ENCODE data around the gene KIAA2012.

The KIAA2012 gene

GRCh38 chr2:202072737-202073401 lies at the start of gene KIAA2012:
TSS of gene KIAA2012 (plus strand) at chr2:202073255. CDS start at chr2:202073628, 373 bp downstream.
- DNase-seq: no peak

- no peak for DNase-seq
These were observed 49.2 kb upstream of the KIAA2012 start for GRCh38 chr2:202023904-202024266.

DNA sequence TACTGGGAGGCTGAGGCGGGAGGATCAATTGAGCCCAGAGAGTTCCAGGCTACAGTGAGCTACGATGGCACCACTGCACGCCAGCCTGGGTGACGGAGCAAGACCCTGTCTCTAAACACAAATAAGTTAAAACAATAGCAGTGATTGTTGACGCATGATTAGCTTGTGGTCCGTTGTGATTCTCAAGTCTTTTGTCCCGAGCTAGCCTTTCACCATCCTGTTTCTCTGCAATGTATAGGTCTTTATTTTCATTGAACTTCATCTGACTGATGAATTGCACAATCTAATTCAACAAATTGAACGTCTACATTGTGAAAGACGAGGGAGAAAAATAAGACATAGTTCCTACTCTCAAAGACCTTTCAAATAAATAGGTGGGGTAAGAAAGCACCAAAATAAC lies 48.2 kb upstream of the KIAA2012 start:
- no peak for DNase-seq

DNA sequence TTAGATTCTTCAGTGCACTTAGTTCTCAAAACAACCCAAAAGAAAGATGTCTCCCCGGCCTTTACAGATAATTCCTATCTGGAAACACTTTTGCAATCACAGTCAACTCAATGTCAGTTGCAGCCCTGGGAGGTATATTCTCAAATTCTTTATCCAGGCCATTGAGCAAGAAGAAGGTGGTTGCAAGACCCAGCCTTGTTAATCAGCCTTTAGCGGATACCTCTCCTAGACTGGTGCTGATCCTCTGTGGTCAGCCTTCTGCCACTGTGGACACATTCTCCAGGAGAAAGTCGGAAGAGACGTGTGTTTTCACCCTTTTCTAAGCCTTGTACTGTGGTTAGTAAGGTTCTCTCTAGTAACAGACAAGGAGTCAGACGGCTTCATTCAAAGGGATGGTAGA lies 47.2 kb upstream of the KIAA2012 start:
- no peak for DNase-seq

DNA sequence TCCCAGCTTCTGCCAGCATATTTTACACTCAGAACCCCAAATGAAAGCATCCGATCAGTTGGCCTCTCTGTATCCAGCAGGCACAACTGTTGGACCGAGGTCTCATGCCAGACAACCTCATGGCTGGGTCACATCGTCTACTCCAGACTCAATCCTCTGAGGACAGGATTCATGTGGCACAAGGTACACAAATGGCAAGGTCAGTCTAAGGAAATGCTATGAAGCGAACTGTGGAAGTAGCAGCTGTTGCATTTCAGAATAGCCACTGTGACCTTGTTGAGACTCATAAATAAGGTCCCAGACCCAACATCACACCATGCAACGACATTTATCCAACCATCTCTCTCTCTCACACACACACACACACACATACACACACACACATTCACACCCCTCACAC lies 46.5 kb upstream of the KIAA2012 start:
- DNase-seq: no peak

DNA sequence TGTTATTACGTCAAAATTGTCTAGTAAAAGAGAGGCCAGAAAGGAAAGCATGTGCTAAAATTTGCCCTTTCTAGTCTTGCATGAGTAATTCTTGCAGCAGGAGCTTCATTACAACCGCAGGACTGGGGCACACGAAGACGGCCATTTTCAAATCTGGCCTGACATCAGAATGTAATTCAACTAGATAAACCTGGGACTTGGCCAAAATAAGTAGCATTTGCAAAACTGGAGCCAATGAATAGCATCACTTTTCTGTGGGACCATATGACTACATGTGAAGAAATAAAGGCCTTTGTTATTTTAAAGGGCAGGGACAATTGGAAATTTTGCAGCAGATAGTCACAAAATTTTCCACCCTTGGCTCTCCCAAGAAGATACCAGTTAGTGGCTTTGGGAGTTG lies 42.4 kb upstream of the KIAA2012 start:
- DNase-seq: no peak

DNA sequence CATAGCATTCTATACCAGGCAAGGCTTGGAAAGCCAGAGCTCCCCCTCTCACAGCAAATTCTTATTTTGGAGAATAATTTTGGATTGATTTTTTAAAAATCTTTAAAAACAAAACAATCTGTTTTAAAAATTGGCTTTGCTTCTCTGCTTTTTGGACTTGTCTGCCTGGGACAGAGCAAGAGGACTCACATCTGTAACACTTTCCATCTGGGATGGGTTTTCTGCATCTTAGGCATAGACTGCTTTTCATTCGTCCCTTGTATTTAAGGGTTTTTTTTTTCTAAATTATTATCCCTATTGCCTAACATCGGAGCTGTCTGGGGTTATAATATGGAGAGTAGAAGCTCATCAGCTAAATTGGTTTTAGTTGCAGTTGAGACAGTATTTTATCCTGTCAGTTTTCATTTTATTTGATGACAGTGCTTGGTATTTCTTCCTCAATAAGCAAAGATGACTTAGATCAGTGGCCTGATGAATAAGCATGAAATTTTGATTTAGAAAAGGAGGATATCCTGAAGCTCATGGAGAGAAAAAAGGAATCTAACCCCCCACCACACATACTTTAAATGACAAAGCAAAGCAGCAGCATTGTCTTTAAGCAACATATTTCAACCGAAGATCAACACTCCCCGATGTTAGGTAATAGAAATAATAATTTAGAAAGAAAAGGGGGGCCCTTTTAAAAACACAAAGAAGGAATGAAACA lies 41.7 kb upstream of the KIAA2012 start:
- DNase-seq: no peak

DNA sequence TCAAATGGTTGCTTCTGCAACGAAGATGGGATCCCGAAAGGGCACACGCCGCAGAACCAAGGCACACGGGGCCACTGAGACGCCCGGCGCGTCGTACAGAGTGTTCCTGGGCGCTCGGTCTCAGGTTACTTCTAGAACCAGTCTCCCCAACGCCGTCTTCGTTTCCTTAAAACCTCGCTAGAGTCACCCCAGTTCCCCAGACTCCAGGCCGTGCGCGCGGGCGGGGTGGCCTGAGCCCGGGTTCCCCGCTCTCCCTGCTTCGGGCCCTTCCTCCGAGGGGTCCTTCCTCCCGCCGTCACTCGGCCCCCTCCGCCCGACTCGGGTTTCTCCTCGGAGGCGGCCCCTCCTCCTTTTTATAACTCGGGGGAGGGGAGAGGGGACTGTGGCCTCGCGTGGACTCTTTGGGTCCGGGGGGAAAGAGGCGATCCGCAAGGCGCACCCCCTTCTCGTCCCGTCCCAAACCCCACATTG lies 40.2 kb upstream of the KIAA2012 start:
- no peak for DNase-seq

DNA sequence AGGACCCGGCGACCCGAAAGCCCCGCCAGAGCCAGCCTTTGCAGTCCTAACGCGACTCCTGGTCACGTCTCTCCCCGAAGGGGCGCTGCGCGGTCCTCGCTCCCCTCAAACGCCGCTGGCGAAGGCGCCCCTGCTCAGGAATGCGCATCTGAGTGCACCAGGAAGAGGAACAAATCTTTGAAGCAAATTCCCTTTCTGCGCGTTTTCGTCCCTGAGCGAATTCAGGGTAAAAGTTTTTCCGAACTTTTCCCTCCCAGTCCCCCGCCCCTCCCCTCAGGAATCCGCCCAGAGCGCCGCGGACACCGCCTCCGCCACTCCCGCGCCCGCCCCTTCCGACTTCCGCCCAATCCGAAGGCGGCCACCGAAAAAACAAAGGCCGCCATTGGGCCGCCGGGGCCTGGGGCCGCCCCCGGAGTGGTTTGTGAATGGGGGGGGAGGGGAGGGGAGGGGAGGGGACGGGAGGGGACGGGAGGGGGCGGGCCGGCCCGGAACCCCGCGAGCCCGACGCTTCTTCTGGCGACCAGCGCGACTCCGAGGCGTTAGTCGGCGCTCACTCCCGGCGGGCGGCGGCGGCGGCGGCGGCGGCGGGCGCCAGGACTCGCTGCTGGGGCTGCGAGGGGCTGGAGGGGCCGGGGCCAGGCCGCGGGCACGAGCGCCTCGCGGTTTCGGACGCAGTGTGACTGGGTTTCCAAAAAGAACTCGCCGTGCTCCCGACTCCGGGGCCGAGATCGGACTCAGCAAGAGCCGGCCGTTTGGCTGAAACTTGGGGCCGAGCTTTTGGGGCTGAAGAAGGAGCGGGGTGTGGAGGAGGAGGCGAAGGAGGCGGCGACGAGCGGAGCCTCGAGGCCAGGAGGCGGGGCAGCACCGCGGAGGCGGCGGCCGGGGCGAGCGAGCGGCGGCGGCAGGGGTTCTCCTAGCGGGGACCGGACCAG lies 39.5 kb upstream of the KIAA2012 start, which contains the start of gene FZD7:
TSS of gene FZD7 (plus strand) at position 539 of the 932 bp plus-strand sequence. CDS start 793 bp downstream, outside the sequence.
- peak; percentile 25 to 26 for DNase-seq

DNA sequence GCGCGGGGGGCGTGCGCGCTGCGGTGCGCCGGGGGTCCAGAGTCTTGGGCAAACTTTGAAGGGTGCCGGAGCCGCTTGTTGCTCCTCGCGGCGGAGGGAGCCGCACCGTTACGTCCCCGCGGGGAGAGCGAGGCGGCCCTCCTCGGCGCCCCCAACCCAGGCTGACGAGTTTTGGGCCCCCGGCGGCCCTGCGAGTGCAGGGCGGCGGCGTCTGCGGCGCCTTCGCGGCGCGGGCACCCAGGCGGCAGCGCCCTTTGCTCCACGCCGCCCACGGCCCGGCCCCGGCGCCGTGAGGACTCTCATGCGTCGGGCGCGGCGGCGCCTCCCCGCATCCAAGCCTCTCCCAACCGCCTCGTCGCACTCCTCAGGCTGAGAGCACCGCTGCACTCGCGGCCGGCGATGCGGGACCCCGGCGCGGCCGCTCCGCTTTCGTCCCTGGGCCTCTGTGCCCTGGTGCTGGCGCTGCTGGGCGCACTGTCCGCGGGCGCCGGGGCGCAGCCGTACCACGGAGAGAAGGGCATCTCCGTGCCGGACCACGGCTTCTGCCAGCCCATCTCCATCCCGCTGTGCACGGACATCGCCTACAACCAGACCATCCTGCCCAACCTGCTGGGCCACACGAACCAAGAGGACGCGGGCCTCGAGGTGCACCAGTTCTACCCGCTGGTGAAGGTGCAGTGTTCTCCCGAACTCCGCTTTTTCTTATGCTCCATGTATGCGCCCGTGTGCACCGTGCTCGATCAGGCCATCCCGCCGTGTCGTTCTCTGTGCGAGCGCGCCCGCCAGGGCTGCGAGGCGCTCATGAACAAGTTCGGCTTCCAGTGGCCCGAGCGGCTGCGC lies 38.6 kb upstream of the KIAA2012 start:
- no peak for DNase-seq

DNA sequence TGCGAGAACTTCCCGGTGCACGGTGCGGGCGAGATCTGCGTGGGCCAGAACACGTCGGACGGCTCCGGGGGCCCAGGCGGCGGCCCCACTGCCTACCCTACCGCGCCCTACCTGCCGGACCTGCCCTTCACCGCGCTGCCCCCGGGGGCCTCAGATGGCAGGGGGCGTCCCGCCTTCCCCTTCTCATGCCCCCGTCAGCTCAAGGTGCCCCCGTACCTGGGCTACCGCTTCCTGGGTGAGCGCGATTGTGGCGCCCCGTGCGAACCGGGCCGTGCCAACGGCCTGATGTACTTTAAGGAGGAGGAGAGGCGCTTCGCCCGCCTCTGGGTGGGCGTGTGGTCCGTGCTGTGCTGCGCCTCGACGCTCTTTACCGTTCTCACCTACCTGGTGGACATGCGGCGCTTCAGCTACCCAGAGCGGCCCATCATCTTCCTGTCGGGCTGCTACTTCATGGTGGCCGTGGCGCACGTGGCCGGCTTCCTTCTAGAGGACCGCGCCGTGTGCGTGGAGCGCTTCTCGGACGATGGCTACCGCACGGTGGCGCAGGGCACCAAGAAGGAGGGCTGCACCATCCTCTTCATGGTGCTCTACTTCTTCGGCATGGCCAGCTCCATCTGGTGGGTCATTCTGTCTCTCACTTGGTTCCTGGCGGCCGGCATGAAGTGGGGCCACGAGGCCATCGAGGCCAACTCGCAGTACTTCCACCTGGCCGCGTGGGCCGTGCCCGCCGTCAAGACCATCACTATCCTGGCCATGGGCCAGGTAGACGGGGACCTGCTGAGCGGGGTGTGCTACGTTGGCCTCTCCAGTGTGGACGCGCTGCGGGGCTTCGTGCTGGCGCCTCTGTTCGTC lies 37.7 kb upstream of the KIAA2012 start:
- no peak for DNase-seq

DNA sequence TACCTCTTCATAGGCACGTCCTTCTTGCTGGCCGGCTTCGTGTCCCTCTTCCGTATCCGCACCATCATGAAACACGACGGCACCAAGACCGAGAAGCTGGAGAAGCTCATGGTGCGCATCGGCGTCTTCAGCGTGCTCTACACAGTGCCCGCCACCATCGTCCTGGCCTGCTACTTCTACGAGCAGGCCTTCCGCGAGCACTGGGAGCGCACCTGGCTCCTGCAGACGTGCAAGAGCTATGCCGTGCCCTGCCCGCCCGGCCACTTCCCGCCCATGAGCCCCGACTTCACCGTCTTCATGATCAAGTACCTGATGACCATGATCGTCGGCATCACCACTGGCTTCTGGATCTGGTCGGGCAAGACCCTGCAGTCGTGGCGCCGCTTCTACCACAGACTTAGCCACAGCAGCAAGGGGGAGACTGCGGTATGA lies 37.1 kb upstream of the KIAA2012 start:
- DNase-seq: no peak

- DNase-seq: no peak
These were observed 36.4 kb upstream of the KIAA2012 start for GRCh38 chr2:202036601-202037037.

DNA sequence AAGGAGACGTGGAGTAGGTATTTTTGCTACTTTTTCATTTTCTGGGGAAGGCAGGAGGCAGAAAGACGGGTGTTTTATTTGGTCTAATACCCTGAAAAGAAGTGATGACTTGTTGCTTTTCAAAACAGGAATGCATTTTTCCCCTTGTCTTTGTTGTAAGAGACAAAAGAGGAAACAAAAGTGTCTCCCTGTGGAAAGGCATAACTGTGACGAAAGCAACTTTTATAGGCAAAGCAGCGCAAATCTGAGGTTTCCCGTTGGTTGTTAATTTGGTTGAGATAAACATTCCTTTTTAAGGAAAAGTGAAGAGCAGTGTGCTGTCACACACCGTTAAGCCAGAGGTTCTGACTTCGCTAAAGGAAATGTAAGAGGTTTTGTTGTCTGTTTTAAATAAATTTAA lies 36.0 kb upstream of the KIAA2012 start:
- DNase-seq: no peak

DNA sequence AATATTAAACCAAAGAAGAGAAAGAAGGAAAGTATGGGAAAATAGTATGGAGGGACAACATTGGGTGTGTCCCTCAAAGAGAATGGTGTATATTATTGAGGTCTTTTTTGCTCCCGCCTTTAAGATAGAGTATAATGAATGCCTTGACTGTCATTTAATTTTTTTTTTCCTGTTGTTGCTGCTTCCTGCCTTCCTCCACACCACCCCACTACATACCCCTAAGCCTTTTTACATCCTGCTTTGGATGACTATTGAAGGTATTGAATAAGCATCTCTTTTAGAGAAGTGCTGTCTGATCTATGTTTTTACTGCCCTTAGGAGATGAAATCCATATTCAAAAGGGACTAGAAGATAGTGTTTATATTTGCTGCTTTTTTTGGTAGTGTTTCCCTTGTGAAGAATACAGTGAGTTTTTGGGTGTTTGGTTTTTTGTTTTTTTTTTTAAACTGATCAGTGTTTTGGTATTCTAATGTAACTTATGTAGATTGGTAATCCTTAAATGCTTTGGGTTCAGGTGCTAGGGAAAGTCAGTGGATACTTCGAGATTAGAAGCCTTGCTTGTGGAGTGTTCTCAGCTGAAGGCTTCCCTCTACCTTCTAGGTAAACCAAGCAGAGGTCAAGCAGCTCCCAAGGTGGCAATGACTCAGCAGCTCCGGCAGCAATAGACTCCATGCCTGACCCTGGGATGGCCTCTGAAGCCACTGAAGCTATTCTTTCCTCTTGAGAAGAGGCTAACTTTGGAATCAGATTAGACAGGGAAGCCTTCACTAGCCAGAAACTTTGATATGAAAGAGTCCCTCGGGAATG lies 34.4 kb upstream of the KIAA2012 start:
- no peak for DNase-seq

- DNase-seq: no peak
These were observed 33.6 kb upstream of the KIAA2012 start for GRCh38 chr2:202039278-202040078.

DNA sequence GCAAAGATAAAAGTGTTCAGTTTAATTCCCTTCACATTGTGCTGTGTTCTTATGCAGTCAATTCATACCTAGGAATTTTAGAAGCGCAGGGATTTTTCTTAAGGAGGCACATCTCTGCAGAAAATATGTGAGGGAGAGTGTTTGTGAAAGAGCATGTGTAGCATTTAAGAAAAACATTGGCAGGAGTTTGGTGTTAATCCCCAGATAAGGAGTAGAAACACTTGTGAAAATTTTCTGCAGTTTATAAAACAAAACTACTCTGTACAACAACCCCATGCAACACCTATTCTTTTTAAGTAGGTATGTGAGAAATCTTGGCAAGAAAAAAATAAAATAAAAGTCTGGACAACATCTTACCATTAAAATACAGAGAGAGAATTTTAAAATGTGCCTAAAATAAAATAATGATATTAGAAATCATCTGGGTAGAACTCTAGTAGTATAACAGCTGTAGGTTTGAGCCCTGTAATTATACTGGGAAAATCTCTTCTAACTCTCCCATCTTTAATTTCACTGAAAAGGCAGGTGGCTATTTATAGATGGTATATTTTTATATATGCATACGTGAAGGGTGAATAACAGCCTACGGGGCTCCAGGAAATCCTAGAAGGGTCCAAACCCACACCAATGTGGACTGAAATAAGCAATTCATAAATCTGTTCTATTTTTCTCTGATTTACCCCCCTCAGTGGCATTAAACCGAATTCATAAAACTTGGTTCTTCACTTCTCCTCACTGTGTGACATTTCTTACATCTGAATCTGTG lies 32.8 kb upstream of the KIAA2012 start:
- no peak for DNase-seq

DNA sequence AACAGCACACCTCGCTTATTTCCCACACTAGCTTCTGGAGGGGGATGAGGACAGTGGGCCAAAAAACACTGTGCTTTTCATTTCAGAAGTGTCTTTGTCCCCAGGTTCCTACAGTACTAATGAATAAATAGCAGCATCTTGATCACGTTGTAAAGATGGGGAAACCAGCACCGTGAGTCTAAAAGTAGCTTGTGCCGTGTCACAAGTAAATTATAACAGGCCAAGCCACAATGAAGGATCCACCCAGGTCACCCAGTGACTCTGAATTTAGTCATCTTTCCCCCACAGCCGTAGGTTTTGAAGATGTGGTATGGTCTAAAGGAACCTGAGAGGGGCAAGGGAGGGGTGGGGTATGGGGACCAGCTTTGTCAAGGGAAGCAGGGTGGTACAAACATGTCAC lies 30.6 kb upstream of the KIAA2012 start:
- DNase-seq: no peak

- no peak for DNase-seq
These were observed 29.6 kb upstream of the KIAA2012 start for GRCh38 chr2:202043475-202043874.

Measured in NCI-H187 (cell line).